ENCODE data around the gene CCDC83.

CCDC83 gene

GRCh38 chr11:85918910-85919794, 64.0 kb downstream of the CCDC83 start:
- TF ChIP-seq RAD21 (IDR thresholded peaks at IDR 0.05; ENCODE audit: low read depth) (no peak), NFIC (IDR thresholded peaks at IDR 0.05) (no peak), YY1 (IDR thresholded peaks at IDR 0.05; ENCODE audit: low read depth) (no peak), TAF1 (IDR thresholded peaks at IDR 0.05; ENCODE audit: low read depth) (no peak), CEBPB (IDR thresholded peaks at IDR 0.05) (no peak), ZBTB7A (IDR thresholded peaks at IDR 0.05; ENCODE audit: low read depth) (no peak), EP300 (IDR thresholded peaks at IDR 0.05; ENCODE audit: borderline replicate concordance) (no peak), REST (IDR thresholded peaks at IDR 0.05; ENCODE audit: low read depth) (no peak), FOXM1 (IDR thresholded peaks at IDR 0.05; ENCODE audit: borderline replicate concordance, low read depth) (no peak), TCF12 (IDR thresholded peaks at IDR 0.05; ENCODE audit: low read depth) (no peak), TEAD4 (IDR thresholded peaks at IDR 0.05) (no peak), CREB1 (IDR thresholded peaks at IDR 0.05; ENCODE audit: low read depth) (no peak), EGR1 (IDR thresholded peaks at IDR 0.05) (no peak)
- TF ChIP-seq, protein P1, sequence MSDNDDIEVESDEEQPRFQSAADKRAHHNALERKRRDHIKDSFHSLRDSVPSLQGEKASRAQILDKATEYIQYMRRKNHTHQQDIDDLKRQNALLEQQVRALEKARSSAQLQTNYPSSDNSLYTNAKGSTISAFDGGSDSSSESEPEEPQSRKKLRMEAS (IDR thresholded peaks at IDR 0.05) = no peak
- TF ChIP-seq, protein P2, sequence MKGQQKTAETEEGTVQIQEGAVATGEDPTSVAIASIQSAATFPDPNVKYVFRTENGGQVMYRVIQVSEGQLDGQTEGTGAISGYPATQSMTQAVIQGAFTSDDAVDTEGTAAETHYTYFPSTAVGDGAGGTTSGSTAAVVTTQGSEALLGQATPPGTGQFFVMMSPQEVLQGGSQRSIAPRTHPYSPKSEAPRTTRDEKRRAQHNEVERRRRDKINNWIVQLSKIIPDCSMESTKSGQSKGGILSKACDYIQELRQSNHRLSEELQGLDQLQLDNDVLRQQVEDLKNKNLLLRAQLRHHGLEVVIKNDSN (IDR thresholded peaks at IDR 0.05) = no peak

GRCh38 chr11:85922367-85922766, 67.2 kb downstream of the CCDC83 start:
- TF ChIP-seq YY1 (IDR thresholded peaks at IDR 0.05; ENCODE audit: low read depth) = no peak
- no peak for TF ChIP-seq EGR1 (IDR thresholded peaks at IDR 0.05)
- TF ChIP-seq TEAD4 (IDR thresholded peaks at IDR 0.05) = no peak

DNA sequence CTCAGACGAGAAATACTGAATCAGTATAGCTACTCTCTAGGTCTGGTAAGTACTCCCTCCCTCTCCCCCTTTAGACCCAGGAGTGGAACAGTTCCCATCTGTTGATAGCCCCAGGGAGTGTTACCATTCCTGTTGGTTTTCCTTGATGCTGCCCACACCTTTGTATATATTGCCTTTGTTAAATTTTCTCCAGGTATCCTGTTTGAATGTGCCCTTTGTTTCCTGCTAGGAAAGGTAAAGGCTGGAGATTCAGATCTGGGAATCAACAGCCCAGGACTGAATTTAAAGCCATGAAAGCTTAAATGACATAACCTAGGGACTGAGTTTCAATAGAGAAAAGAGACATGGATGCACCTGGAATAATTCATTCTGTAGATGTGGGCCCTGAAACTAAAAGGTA, 68.3 kb downstream of the CCDC83 start:
- TF ChIP-seq, protein P2 (IDR thresholded peaks at IDR 0.05) = no peak
- no peak for TF ChIP-seq TEAD4 (IDR thresholded peaks at IDR 0.05)

GRCh38 chr11:85930879-85931366, 75.7 kb downstream of the CCDC83 start:
- no peak for TF ChIP-seq TEAD4 (IDR thresholded peaks at IDR 0.05)
- no peak for TF ChIP-seq CEBPB (IDR thresholded peaks at IDR 0.05)
- no peak for TF ChIP-seq EGR1 (IDR thresholded peaks at IDR 0.05)
- TF ChIP-seq NFIC (IDR thresholded peaks at IDR 0.05) = no peak
- no peak for TF ChIP-seq YY1 (IDR thresholded peaks at IDR 0.05; ENCODE audit: low read depth)
- TF ChIP-seq, protein P2 (IDR thresholded peaks at IDR 0.05) = no peak
- no peak for TF ChIP-seq ZBTB7A (IDR thresholded peaks at IDR 0.05; ENCODE audit: low read depth)
- no peak for TF ChIP-seq FOXM1 (IDR thresholded peaks at IDR 0.05; ENCODE audit: borderline replicate concordance, low read depth)
- no peak for TF ChIP-seq RAD21 (IDR thresholded peaks at IDR 0.05; ENCODE audit: low read depth)

DNA sequence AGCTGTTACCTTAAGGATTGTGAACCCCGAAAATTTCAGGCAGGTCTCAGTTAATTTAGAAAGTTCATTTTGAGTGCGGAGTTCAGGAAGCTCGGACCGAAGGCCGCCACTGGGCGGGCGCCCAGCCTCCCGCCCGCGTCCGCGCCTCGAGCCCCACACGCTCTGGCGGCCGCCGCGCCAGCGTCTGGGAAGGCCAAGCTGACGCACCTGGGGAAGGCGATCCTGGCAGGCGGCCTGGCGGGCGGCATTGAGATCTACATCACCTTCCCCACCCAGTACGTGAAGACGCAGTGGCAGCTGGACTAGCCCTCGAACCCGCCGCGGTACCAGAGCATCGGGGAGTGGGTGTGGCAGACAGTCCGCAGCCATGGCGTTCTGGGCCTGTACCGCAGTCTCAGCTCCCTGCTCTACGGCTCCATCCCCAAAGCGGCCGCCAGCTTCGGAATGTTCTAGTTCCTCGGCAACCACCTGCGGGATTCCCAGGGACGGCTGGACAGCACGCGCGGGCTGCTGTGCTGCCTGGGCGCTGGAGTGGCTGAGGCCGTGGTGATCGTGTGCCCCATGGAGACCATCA, 79.5 kb downstream of the CCDC83 start:
- TF ChIP-seq TEAD4 (IDR thresholded peaks at IDR 0.05) (no peak), FOXM1 (IDR thresholded peaks at IDR 0.05; ENCODE audit: borderline replicate concordance, low read depth) (no peak), TAF1 (IDR thresholded peaks at IDR 0.05; ENCODE audit: low read depth) (no peak), EP300 (IDR thresholded peaks at IDR 0.05; ENCODE audit: borderline replicate concordance) (no peak), NFIC (IDR thresholded peaks at IDR 0.05) (no peak), CEBPB (IDR thresholded peaks at IDR 0.05) (no peak), TCF12 (IDR thresholded peaks at IDR 0.05; ENCODE audit: low read depth) (no peak), EGR1 (IDR thresholded peaks at IDR 0.05) (no peak), REST (IDR thresholded peaks at IDR 0.05; ENCODE audit: low read depth) (no peak), CREB1 (IDR thresholded peaks at IDR 0.05; ENCODE audit: low read depth) (no peak), YY1 (IDR thresholded peaks at IDR 0.05; ENCODE audit: low read depth) (no peak), ZBTB7A (IDR thresholded peaks at IDR 0.05; ENCODE audit: low read depth) (no peak), RAD21 (IDR thresholded peaks at IDR 0.05; ENCODE audit: low read depth) (no peak)
- TF ChIP-seq, protein P1 (IDR thresholded peaks at IDR 0.05) = no peak
- TF ChIP-seq, protein P2 (IDR thresholded peaks at IDR 0.05) = no peak
